C4-2B (cell line): ENCODE results near the gene STRIP2.

Experiments used
- ZFX ChIP-seq: fragments of 450-650 bp; IDR thresholded peaks from 2 replicates; pipeline ENCODE4 v1.6.1; 2017
- TF ChIP-seq, protein P1 (sequence below): fragments of 450-650 bp; conservative IDR thresholded peaks from 2 replicates; pipeline ENCODE4 v1.5.1; 2017; ENCODE audit warnings: mild to moderate bottlenecking

- TF ChIP-seq, protein P1, sequence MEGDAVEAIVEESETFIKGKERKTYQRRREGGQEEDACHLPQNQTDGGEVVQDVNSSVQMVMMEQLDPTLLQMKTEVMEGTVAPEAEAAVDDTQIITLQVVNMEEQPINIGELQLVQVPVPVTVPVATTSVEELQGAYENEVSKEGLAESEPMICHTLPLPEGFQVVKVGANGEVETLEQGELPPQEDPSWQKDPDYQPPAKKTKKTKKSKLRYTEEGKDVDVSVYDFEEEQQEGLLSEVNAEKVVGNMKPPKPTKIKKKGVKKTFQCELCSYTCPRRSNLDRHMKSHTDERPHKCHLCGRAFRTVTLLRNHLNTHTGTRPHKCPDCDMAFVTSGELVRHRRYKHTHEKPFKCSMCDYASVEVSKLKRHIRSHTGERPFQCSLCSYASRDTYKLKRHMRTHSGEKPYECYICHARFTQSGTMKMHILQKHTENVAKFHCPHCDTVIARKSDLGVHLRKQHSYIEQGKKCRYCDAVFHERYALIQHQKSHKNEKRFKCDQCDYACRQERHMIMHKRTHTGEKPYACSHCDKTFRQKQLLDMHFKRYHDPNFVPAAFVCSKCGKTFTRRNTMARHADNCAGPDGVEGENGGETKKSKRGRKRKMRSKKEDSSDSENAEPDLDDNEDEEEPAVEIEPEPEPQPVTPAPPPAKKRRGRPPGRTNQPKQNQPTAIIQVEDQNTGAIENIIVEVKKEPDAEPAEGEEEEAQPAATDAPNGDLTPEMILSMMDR = no peak
- TF ChIP-seq ZFX = no peak
Observed at GRCh38 chr7:129489491-129489890, 55.3 kb downstream of the STRIP2 start.
